K562 (cell line): ENCODE measurements around the gene UBASH3A. TPM values are rescaled to one million over a fixed set of nuclear protein-coding genes. Genes with fewer than 3 reads are reported as not detected.

Experiments
- BHLHE40 ChIP-seq: IDR thresholded peaks from 2 replicates; pipeline ENCODE4 v1.6.1; 2011; ENCODE audit warnings: low read length, improper control_type of control experiment
- CHD1 ChIP-seq: fragments of 200-600 bp; sonication (generic); IDR thresholded peaks from one replicate; pipeline ENCODE4 v1.6.1; 2012; ENCODE audit warnings: mild to moderate bottlenecking, moderate library complexity, low read length, inconsistent platforms
- CTBP1 ChIP-seq: fragments of 450-650 bp; IDR thresholded peaks from 2 replicates; pipeline ENCODE4 v1.6.1; 2016; ENCODE audit warnings: borderline replicate concordance
- ETV1 ChIP-seq: fragments of 450-650 bp; conservative IDR thresholded peaks from 2 replicates; pipeline ENCODE4 v1.6.1; 2016; ENCODE audit warnings: missing genetic modification characterization, control low read depth, low read depth, missing compliant biosample characterization
- FIP1L1 ChIP-seq: fragments of 200-400 bp; formaldehyde crosslinking; IDR thresholded peaks from 2 replicates; pipeline ENCODE4 v1.6.1; 2018; ENCODE audit warnings: mild to moderate bottlenecking, low read depth, low read length; ENCODE audit not compliant: poor library complexity, severe bottlenecking
- HNRNPLL ChIP-seq: fragments of 200-400 bp; formaldehyde crosslinking; IDR thresholded peaks from 2 replicates; pipeline ENCODE4 v1.6.1; 2017; ENCODE audit warnings: low read length, low read depth, mild to moderate bottlenecking; ENCODE audit not compliant: poor library complexity, severe bottlenecking
- NR2F6 ChIP-seq: fragments of 450-650 bp; formaldehyde crosslinking; IDR thresholded peaks from 2 replicates; pipeline ENCODE4 v1.4.0; 2020; ENCODE audit warnings: mild to moderate bottlenecking
- SREBF1 ChIP-seq: fragments of 150-350 bp; IDR thresholded peaks from 2 replicates; pipeline ENCODE4 v1.6.1; 2014; ENCODE audit warnings: antibody characterized with exemption, low read depth, low read length, borderline replicate concordance
- SRSF1 ChIP-seq: fragments of 200-400 bp; formaldehyde crosslinking; IDR thresholded peaks from 2 replicates; pipeline ENCODE4 v1.6.1; 2017; ENCODE audit warnings: mild to moderate bottlenecking, low read depth, low read length, moderate library complexity
- ZFP36 ChIP-seq: fragments of 150-350 bp; IDR thresholded peaks from 2 replicates; pipeline ENCODE4 v1.6.1; 2018; ENCODE audit warnings: low read length, low read depth; ENCODE audit not compliant: partially characterized antibody
- ZNF507 ChIP-seq: conservative IDR thresholded peaks from 2 replicates; pipeline ENCODE4 v1.6.1; 2017; ENCODE audit warnings: missing genetic modification characterization, missing compliant biosample characterization
- ZNF764 ChIP-seq: fragments of 250-450 bp; sonication (Bioruptor Pico); IDR thresholded peaks from 2 replicates; pipeline ENCODE4 v1.4.0; 2020; ENCODE audit warnings: low read depth, mild to moderate bottlenecking, moderate library complexity
- polyA plus RNA-seq, 8 experiments: library from polyadenylated mRNA; depleted of rRNA in 4 of 8; stranded (reverse) in 5 of 8; unstranded in 3 of 8; fragments of >200 nt; fragmentation: Nextera tagmentation in 2 of 8; fragmentation: Illumina TruSeq in 1 of 8; extraction: Ambion mirVana in 2 of 8; extraction: Trizol in 1 of 8; gene quantifications; 2 replicates each; pipeline versions ENCODE4 v1.2.1 to v1.2.3, GENCODE V29; 2011 to 2014; ENCODE audit warnings: inconsistent platforms in 1 of 8, missing spikeins in 1 of 8
- total RNA-seq, 7 experiments: library from RNA; depleted of rRNA in 6 of 7; stranded (reverse); fragments of >200 nt in 6 of 7; fragmentation: Illumina TruSeq in 2 of 7; extraction: Trizol in 2 of 7; gene quantifications; 2 replicates each; pipeline versions ENCODE4 v1.2.1 to v1.2.3, GENCODE V29; 2011 to 2021; ENCODE audit warnings: low replicate concordance in 1 of 7
- TF ChIP-seq, protein P1 (sequence below), 2 experiments: IDR thresholded peaks; 2 replicates each; pipeline ENCODE4 v1.6.1; 2011; ENCODE audit warnings: borderline replicate concordance in 1 of 2, control low read depth in 1 of 2, low read depth in 1 of 2, low read length in 1 of 2, mild to moderate bottlenecking in 1 of 2, mixed read lengths in 1 of 2, moderate library complexity in 1 of 2; ENCODE audit not compliant: insufficient read depth in 1 of 2, insufficient read length in 1 of 2, poor library complexity in 1 of 2, severe bottlenecking in 1 of 2; ENCODE audit errors: extremely low read depth in 1 of 2
- TF ChIP-seq, protein P2 (sequence below), 2 experiments: fragments of 450-650 bp in 1 of 2; sonication (generic) in 1 of 2; formaldehyde crosslinking in 1 of 2; IDR thresholded peaks in 1 of 2; conservative IDR thresholded peaks in 1 of 2; 2 replicates each; pipeline versions ENCODE4 v1.6.1 to v1.8.1; 2016 to 2023; ENCODE audit warnings: mild to moderate bottlenecking in 2 of 2, moderate library complexity in 2 of 2, inconsistent platforms in 1 of 2, missing genetic modification reagents in 1 of 2
- TF ChIP-seq, protein P3 (sequence below): fragments of 250-450 bp; sonication (Bioruptor Pico); IDR thresholded peaks from 2 replicates; pipeline ENCODE4 v1.4.0; 2020; ENCODE audit warnings: mild to moderate bottlenecking
- TF ChIP-seq, protein P4 (sequence below): fragments of 250-450 bp; sonication (Bioruptor Pico); IDR thresholded peaks from 2 replicates; pipeline ENCODE4 v1.9.0; 2021; ENCODE audit warnings: mild to moderate bottlenecking, inconsistent platforms
- TF ChIP-seq, protein P5 (sequence below): fragments of 450-650 bp; IDR thresholded peaks from 2 replicates; pipeline ENCODE4 v1.6.1; 2016; ENCODE audit warnings: mild to moderate bottlenecking

UBASH3A gene
- total and polyA plus RNA-seq, 9 of the 15 experiments (the other 6 are each of a cell fraction or from before 2014, with no cell fraction given): 0.23 to 1.8 (median 1.1) TPM

DNA sequence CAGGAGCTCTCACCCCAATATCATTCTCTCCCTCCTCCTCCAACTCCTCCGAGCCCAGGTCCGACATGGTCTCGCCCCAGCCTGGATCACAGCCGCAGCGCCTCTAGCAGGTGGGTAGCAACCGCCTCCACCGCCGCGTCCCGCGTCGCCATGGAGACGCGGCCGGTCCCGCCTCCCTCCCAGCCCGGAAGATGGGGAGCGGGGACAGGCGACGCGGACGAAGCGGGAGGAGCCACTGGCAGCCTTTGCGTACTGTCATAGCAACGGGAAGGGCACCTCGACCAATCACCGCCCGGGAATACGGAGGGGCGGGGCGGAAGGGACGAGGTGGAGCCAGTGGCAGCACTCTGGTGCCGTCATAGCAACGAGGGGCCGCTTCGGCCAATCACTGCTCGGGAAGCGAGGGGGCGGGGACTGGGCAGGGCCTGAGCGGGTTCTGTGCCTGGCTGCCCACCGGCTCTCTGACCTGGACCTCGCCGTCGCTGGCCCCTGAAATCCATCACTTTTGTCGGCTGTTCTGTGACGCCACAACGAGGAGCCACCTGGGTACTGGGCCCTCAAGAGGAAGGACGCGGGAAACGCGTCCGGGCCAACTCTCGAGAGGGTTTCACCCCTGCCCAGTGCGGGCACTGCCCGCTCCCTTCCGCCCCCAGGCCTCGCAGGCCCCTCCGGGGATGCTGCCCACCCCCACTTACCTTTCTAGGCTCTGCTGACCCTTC, 92.6 kb downstream of the UBASH3A start, which contains the start of gene RSPH1 (continued):
- TF ChIP-seq, protein P1, sequence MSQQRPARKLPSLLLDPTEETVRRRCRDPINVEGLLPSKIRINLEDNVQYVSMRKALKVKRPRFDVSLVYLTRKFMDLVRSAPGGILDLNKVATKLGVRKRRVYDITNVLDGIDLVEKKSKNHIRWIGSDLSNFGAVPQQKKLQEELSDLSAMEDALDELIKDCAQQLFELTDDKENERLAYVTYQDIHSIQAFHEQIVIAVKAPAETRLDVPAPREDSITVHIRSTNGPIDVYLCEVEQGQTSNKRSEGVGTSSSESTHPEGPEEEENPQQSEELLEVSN (IDR thresholded peaks at IDR 0.05; ENCODE audit: borderline replicate concordance in 1 of 2, extremely low read depth in 1 of 2, insufficient read depth in 1 of 2, insufficient read length in 1 of 2, low read depth in 1 of 2, low read length in 1 of 2, poor library complexity in 1 of 2, severe bottlenecking in 1 of 2): peak in 1 of 2 experiments; percentile 34
- 0 out of 2 replicates have a peak, but pooled peaks have one; percentile 41 for TF ChIP-seq SREBF1
- TF ChIP-seq, protein P2, sequence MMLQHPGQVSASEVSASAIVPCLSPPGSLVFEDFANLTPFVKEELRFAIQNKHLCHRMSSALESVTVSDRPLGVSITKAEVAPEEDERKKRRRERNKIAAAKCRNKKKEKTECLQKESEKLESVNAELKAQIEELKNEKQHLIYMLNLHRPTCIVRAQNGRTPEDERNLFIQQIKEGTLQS (IDR thresholded peaks at IDR 0.05): no peak
- TF ChIP-seq, protein P2 (CRISPR knock-in tag; conservative IDR thresholded peaks at IDR 0.05): no peak
- peak; percentile 26 for TF ChIP-seq HNRNPLL
- TF ChIP-seq, protein P3, sequence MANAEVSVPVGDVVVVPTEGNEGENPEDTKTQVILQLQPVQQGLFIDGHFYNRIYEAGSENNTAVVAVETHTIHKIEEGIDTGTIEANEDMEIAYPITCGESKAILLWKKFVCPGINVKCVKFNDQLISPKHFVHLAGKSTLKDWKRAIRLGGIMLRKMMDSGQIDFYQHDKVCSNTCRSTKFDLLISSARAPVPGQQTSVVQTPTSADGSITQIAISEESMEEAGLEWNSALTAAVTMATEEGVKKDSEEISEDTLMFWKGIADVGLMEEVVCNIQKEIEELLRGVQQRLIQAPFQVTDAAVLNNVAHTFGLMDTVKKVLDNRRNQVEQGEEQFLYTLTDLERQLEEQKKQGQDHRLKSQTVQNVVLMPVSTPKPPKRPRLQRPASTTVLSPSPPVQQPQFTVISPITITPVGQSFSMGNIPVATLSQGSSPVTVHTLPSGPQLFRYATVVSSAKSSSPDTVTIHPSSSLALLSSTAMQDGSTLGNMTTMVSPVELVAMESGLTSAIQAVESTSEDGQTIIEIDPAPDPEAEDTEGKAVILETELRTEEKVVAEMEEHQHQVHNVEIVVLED: peak; percentile 59
- 0 out of 2 replicates have a peak, but pooled peaks have one; percentile 35 for TF ChIP-seq BHLHE40
- no peak for TF ChIP-seq ZNF507 (tag)
- peak; percentile 98 for TF ChIP-seq CTBP1
- peak; percentile 25 for TF ChIP-seq FIP1L1
- no peak for TF ChIP-seq ZFP36
- TF ChIP-seq CHD1: no peak
- TF ChIP-seq, protein P4, sequence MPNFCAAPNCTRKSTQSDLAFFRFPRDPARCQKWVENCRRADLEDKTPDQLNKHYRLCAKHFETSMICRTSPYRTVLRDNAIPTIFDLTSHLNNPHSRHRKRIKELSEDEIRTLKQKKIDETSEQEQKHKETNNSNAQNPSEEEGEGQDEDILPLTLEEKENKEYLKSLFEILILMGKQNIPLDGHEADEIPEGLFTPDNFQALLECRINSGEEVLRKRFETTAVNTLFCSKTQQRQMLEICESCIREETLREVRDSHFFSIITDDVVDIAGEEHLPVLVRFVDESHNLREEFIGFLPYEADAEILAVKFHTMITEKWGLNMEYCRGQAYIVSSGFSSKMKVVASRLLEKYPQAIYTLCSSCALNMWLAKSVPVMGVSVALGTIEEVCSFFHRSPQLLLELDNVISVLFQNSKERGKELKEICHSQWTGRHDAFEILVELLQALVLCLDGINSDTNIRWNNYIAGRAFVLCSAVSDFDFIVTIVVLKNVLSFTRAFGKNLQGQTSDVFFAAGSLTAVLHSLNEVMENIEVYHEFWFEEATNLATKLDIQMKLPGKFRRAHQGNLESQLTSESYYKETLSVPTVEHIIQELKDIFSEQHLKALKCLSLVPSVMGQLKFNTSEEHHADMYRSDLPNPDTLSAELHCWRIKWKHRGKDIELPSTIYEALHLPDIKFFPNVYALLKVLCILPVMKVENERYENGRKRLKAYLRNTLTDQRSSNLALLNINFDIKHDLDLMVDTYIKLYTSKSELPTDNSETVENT (CRISPR knock-in tag): no peak
- TF ChIP-seq SRSF1: no peak
- no peak for TF ChIP-seq ZNF764
- no peak for TF ChIP-seq NR2F6 (CRISPR knock-in tag)
- TF ChIP-seq, protein P5, sequence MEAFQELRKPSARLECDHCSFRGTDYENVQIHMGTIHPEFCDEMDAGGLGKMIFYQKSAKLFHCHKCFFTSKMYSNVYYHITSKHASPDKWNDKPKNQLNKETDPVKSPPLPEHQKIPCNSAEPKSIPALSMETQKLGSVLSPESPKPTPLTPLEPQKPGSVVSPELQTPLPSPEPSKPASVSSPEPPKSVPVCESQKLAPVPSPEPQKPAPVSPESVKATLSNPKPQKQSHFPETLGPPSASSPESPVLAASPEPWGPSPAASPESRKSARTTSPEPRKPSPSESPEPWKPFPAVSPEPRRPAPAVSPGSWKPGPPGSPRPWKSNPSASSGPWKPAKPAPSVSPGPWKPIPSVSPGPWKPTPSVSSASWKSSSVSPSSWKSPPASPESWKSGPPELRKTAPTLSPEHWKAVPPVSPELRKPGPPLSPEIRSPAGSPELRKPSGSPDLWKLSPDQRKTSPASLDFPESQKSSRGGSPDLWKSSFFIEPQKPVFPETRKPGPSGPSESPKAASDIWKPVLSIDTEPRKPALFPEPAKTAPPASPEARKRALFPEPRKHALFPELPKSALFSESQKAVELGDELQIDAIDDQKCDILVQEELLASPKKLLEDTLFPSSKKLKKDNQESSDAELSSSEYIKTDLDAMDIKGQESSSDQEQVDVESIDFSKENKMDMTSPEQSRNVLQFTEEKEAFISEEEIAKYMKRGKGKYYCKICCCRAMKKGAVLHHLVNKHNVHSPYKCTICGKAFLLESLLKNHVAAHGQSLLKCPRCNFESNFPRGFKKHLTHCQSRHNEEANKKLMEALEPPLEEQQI: no peak
- peak; percentile 16; the same call in 1 of the 2 replicates for TF ChIP-seq ETV1 (tag)
